ENCODE data around the gene CEP295NL.

The CEP295NL gene

GRCh38 chr17:78855561-78856165 is 47.3 kb downstream of the CEP295NL start:
- DNase-seq, result no peak
- TF ChIP-seq, protein P1, sequence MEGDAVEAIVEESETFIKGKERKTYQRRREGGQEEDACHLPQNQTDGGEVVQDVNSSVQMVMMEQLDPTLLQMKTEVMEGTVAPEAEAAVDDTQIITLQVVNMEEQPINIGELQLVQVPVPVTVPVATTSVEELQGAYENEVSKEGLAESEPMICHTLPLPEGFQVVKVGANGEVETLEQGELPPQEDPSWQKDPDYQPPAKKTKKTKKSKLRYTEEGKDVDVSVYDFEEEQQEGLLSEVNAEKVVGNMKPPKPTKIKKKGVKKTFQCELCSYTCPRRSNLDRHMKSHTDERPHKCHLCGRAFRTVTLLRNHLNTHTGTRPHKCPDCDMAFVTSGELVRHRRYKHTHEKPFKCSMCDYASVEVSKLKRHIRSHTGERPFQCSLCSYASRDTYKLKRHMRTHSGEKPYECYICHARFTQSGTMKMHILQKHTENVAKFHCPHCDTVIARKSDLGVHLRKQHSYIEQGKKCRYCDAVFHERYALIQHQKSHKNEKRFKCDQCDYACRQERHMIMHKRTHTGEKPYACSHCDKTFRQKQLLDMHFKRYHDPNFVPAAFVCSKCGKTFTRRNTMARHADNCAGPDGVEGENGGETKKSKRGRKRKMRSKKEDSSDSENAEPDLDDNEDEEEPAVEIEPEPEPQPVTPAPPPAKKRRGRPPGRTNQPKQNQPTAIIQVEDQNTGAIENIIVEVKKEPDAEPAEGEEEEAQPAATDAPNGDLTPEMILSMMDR (IDR thresholded peaks at IDR 0.05; ENCODE audit: low read depth, low read length, missing control alignments), result no peak
- Histone ChIP-seq H3K36me3 (replicated peaks) (peaks cover 48% of the 10 kb centered on the region), H3K27me3 (replicated peaks) (no peaks in the 10 kb centered on the region), H3K4me3 (ENCODE audit: low read depth, low read length) (no peak overlapping the region), H3K27ac (no peak overlapping the region)
- in situ Hi-C loops (cut with HindIII; ENCODE audit: low pct_ligation_motif_present, low sequenced_read_pairs), result no loop called here

DNA sequence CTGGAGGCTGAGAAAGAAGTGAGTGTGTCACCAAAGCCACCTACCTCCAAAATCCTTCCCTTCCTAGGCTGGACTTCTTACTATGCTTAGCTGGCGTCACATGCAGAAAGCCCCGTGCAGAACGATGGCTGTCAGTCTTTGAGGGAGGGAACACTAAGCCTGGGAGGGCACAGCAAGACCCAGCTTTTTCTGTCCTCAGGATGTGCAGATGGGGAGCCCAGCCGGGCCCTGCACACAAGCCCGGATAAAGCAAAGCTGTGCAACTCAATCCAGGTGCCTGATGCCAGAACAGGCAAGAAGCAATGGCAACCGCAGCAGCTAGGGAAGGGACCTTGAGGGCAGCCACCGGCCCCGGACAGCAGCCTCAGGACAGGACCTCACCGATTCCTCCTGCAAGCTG is 48.5 kb downstream of the CEP295NL start:
- Histone ChIP-seq H3K4me3 (ENCODE audit: low read depth, low read length) (no peak overlapping the region), H3K36me3 (replicated peaks) (peaks cover 43% of the 10 kb centered on the region), H3K27me3 (replicated peaks) (no peaks in the 10 kb centered on the region), H3K27ac (no peak overlapping the region)
- DNase-seq, result no peak
- TF ChIP-seq, protein P1 (IDR thresholded peaks at IDR 0.05; ENCODE audit: low read depth, low read length, missing control alignments), result no peak
- in situ Hi-C loops (cut with HindIII; ENCODE audit: low pct_ligation_motif_present, low sequenced_read_pairs), result no loop called here

GRCh38 chr17:78853926-78854394 is 49.0 kb downstream of the CEP295NL start:
- DNase-seq, result no peak

GRCh38 chr17:78852709-78853121 is 50.3 kb downstream of the CEP295NL start:
- TF ChIP-seq, protein P1 (IDR thresholded peaks at IDR 0.05; ENCODE audit: low read depth, low read length, missing control alignments), result peak; percentile 33
- Histone ChIP-seq H3K27me3 (replicated peaks) (no peaks in the 10 kb centered on the region), H3K4me3 (ENCODE audit: low read depth, low read length) (no peak overlapping the region), H3K27ac (no peak overlapping the region), H3K36me3 (replicated peaks) (peaks cover 39% of the 10 kb centered on the region)
- no peak for DNase-seq
- in situ Hi-C loops (cut with HindIII; ENCODE audit: low pct_ligation_motif_present, low sequenced_read_pairs), result no loop called here

More at GRCh38 chr17:78853926-78854394, 49.0 kb downstream of the CEP295NL start:
- Histone ChIP-seq H3K4me3 (ENCODE audit: low read depth, low read length) (no peak overlapping the region), H3K27ac (no peak overlapping the region), H3K36me3 (replicated peaks) (peaks cover 41% of the 10 kb centered on the region), H3K27me3 (replicated peaks) (no peaks in the 10 kb centered on the region)
- TF ChIP-seq, protein P1 (IDR thresholded peaks at IDR 0.05; ENCODE audit: low read depth, low read length, missing control alignments), result no peak
- in situ Hi-C loops (cut with HindIII; ENCODE audit: low pct_ligation_motif_present, low sequenced_read_pairs), result no loop called here

DNA sequence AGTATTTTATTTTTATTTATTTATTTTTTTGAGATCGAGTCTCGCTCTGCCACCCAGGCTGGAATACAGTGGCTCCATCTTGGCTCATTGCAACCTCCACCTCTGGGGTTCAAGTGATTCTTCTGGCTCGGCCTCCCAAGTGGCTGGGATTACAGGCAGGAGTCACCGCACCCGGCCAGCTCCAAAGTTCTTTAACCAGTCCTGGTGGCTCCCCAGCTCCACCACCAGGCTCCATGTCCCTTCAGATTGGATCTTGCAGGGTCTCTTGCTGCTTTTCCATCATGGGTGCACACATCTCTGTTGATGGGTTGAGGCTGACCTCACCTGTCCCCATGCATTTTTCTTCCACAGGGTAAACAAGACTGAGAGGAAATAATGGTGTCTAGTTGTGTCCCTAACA is 54.0 kb downstream of the CEP295NL start:
- in situ Hi-C loops (cut with HindIII; ENCODE audit: low pct_ligation_motif_present, low sequenced_read_pairs), result no loop called here
- no peak for DNase-seq
- no peak overlapping the region for H3K27ac ChIP-seq
- H3K36me3 ChIP-seq (replicated peaks), result peaks cover 14% of the 10 kb centered on the region
- TF ChIP-seq, protein P1 (IDR thresholded peaks at IDR 0.05; ENCODE audit: low read depth, low read length, missing control alignments), result no peak
- H3K27me3 ChIP-seq (replicated peaks), result no peaks in the 10 kb centered on the region
- no peak overlapping the region for H3K4me3 ChIP-seq (ENCODE audit: low read depth, low read length)

DNA sequence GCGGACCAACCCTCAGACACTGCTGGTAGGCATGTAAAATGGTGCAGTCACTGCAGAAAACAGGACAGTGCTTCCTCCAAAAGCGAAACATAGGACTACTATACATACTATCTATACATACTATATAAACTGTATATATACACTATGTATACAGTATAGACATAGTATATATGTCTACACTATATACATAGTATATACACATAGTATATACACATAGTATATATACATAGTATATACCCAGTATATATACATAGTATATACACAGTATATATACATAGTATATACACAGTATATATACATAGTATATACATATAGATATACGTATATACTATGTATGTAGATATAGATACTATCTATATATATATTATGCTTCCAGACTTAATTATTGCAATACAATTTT is 55.9 kb downstream of the CEP295NL start:
- Histone ChIP-seq H3K4me3 (ENCODE audit: low read depth, low read length) (no peak overlapping the region), H3K27ac (no peak overlapping the region), H3K36me3 (replicated peaks) (no peaks in the 10 kb centered on the region), H3K27me3 (replicated peaks) (no peaks in the 10 kb centered on the region)
- TF ChIP-seq, protein P1 (IDR thresholded peaks at IDR 0.05; ENCODE audit: low read depth, low read length, missing control alignments), result no peak
- no peak for DNase-seq
- in situ Hi-C loops (cut with HindIII; ENCODE audit: low pct_ligation_motif_present, low sequenced_read_pairs), result no loop called here

All from brain microvascular endothelial cell (primary cell).